Esophagus squamous epithelium (tissue), 4 donors: Measurements from ENCODE around the gene UBE2R2.

Source experiments
- POLR2A ChIP-seq, 4 donors: fragments of 450-650 bp; IDR thresholded peaks; one replicate each; pipeline ENCODE4 v1.6.1; 2017; ENCODE audit warnings: antibody characterized with exemption in 4 of 4, mild to moderate bottlenecking in 4 of 4, moderate library complexity in 3 of 4
- TF ChIP-seq, protein P1 (sequence below), 6 experiments: fragments of 450-650 bp in 4 of 6; fragments of 200-600 bp in 2 of 6; sonication (generic) in 2 of 6; IDR thresholded peaks; one replicate each; pipeline ENCODE4 v1.5.1; 2016 to 2019; ENCODE audit warnings: antibody characterized with exemption in 6 of 6, mild to moderate bottlenecking in 4 of 6, moderate library complexity in 4 of 6

DNA sequence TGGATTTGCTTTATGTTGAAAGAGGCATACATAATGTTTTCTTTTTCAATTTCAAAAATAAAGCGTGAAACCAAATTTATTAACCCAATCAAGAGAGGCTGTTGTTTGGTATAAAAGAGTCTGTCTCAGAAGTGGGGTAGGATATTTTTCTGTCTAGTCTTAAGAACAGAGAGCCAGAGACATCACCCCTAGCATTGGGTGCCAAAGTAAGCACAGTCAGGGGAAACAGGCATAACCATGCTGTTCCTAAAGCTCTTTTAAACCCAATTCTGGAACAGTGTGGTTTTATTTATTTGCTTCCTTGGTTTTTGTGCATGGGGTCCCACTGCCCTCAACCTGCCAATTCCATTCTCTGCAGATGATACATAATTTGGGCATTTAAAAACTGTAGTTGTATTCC lies 88.2 kb downstream of the UBE2R2 start:
- TF ChIP-seq POLR2A (IDR thresholded peaks at IDR 0.05), result no peak
- TF ChIP-seq, protein P1, sequence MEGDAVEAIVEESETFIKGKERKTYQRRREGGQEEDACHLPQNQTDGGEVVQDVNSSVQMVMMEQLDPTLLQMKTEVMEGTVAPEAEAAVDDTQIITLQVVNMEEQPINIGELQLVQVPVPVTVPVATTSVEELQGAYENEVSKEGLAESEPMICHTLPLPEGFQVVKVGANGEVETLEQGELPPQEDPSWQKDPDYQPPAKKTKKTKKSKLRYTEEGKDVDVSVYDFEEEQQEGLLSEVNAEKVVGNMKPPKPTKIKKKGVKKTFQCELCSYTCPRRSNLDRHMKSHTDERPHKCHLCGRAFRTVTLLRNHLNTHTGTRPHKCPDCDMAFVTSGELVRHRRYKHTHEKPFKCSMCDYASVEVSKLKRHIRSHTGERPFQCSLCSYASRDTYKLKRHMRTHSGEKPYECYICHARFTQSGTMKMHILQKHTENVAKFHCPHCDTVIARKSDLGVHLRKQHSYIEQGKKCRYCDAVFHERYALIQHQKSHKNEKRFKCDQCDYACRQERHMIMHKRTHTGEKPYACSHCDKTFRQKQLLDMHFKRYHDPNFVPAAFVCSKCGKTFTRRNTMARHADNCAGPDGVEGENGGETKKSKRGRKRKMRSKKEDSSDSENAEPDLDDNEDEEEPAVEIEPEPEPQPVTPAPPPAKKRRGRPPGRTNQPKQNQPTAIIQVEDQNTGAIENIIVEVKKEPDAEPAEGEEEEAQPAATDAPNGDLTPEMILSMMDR (IDR thresholded peaks at IDR 0.05), result no peak
